WI38 (cell line): ENCODE results near the gene NUDT19.
"Not testable (repeated sequence)": the region's sequence is repeated elsewhere in the genome, so short reads cannot be mapped to it uniquely, and the experiment has no call there.

Experiments
- H3K4me3 ChIP-seq: 2 replicates; pipeline ENCODE4 v1.5.1; 2011; ENCODE audit warnings: low read depth, mild to moderate bottlenecking, control low read depth, low read length
- CTCF ChIP-seq: IDR thresholded peaks from 2 replicates; pipeline ENCODE4 v1.5.1; 2012; ENCODE audit warnings: low read depth, mild to moderate bottlenecking, control low read depth, low read length

Gene NUDT19

GRCh38 chr19:32691291-32691951 lies at the start of gene NUDT19:
TSS of gene NUDT19 (plus strand) at chr19:32691821. CDS start at chr19:32691961, 140 bp downstream.
- peak within 1 kb of the TSS; percentile 70 for H3K4me3 ChIP-seq
- TF ChIP-seq CTCF: no peak

- H3K4me3 ChIP-seq: no peak overlapping the region
- no peak for TF ChIP-seq CTCF
These were observed 48.9 kb upstream of the NUDT19 start for GRCh38 chr19:32642771-32643170.

GRCh38 chr19:32646556-32646955 lies 45.1 kb upstream of the NUDT19 start:
- TF ChIP-seq CTCF: no peak

GRCh38 chr19:32647361-32647760 lies 44.3 kb upstream of the NUDT19 start:
- no peak for TF ChIP-seq CTCF
- no peak overlapping the region for H3K4me3 ChIP-seq

More at GRCh38 chr19:32646556-32646955, 45.1 kb upstream of the NUDT19 start:
- H3K4me3 ChIP-seq: no peak overlapping the region

GRCh38 chr19:32649751-32650150 lies 41.9 kb upstream of the NUDT19 start:
- TF ChIP-seq CTCF: no peak

GRCh38 chr19:32650671-32651070 lies 41.0 kb upstream of the NUDT19 start:
- no peak for TF ChIP-seq CTCF

More at GRCh38 chr19:32649751-32650150, 41.9 kb upstream of the NUDT19 start:
- H3K4me3 ChIP-seq: no peak overlapping the region

GRCh38 chr19:32651729-32652140 lies 39.9 kb upstream of the NUDT19 start:
- no peak overlapping the region for H3K4me3 ChIP-seq
- no peak for TF ChIP-seq CTCF

More at GRCh38 chr19:32650671-32651070, 41.0 kb upstream of the NUDT19 start:
- no peak overlapping the region for H3K4me3 ChIP-seq

GRCh38 chr19:32652331-32652730 lies 39.3 kb upstream of the NUDT19 start:
- H3K4me3 ChIP-seq: not testable (repeated sequence)
